Femur (tissue), 1 donor: ENCODE data around the gene SUSD3.
"Not testable (repeated sequence)": the region's sequence is repeated elsewhere in the genome, so short reads cannot be mapped to it uniquely, and the experiment has no call there.

Experiments
- DNase-seq: peaks from one replicate; pipeline ENCODE4 v3.0.0-alpha.2; 2017

Gene SUSD3

DNA sequence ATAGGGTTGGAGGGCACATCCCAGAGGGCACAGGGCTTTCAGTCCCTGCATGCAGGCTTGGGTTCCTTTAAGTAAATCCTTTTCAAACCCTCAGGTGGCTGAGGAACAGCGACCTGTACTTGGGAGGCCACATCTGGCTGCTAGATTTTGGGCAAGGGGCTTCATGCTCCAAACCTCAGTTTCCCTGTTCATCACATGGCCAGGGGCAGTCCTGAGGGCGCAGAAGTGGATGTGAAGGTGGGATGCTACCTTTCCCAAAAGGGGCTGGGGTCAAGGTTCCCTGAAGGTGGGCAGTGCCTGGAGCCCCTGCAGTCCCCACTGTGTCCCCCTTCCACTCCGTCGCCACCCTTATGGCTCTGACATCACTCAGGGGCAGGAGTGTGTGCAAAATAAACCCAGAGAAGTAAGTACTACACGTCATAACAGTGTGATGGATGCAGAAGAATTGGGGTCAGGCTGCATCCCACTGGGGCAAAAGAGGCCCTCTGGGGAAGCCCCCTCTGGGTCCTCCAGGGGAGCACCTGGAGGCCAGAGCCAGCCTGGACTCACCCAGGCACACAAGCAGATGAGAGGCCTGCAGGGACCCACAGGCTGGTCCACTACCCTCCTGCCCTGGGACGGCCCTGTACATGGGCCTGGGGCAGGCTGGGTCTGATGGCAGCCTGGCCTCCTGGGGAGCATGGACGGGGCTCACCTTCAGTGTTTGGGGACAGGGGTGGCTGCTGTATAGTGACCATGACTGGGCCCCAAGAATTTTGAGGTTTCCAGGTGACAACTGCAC, 35.6 kb downstream of the SUSD3 start:
- DNase-seq = peak; percentile 47

DNA sequence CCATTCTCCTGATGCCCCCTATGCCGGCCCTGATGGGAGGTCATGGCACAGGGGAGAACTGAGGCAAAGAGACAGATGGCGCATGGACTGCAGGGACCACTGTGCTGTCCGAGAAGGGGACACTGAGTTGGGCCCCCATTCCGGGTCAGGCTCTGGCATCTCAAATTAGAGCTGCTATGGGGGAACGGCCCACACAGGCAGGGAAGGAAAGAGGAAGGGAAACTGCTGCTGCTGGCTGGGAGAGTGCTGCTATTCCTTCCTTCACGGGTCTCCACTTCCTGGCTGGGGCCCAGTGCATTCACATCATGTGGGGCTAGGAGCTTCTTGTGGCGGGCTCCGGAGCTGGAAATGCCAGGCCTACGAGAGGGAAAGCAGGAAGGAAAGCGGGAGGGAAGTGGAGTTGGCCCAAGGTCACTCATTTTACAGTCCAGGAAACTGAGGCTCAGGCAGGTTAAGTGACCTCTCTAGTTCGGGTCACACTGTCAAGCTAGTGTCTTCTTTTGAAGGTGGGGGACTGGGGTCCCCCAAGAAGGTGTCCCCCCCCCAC, 36.2 kb downstream of the SUSD3 start:
- peak; percentile 85 for DNase-seq

DNA sequence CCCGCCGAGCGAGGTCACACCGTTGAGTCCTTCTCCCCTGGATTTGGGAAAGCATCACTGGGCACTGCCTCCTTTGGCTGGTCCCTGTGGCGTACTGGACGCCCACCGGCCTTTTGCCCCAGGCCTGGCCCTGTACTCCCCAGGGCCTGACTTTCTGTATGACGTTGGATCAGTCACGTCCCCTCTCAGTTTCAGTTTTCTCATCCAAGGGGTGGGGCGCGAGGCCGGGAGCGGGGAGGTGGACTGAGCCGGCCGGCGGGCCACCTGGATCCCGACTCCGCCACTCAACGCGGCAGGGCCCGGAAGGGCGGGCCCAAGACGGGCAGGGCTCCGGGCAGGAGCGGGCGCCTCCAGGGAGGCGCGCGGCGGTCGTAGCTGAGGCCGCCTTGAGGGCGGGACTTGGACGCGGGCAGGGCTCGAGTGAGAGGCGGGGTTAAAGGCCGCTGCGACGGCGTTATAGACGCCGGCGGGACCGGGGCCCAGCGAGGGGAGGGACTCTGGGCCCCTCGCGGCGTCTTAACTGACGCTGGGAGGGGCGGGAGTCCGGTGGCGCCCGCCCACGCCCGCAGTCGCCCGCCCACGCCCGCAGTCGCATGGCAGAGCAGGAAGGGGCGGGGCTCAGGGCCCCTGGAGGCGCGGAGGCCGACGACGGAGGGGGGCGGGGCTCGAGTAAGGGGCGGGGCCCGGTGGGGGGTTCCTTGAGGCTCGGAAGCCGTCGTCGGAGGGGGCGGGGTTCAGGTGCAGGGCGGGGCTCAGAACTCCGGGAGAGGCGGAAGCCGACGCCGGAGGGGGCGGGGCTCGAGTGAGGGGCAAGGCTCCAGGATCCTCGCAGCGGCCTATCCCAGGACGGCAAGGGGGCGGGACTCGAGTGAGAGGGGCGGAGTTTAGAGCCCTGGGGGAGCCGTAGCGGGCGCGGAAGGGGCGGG, 37.0 kb downstream of the SUSD3 start:
- DNase-seq = peak; percentile 100

DNA sequence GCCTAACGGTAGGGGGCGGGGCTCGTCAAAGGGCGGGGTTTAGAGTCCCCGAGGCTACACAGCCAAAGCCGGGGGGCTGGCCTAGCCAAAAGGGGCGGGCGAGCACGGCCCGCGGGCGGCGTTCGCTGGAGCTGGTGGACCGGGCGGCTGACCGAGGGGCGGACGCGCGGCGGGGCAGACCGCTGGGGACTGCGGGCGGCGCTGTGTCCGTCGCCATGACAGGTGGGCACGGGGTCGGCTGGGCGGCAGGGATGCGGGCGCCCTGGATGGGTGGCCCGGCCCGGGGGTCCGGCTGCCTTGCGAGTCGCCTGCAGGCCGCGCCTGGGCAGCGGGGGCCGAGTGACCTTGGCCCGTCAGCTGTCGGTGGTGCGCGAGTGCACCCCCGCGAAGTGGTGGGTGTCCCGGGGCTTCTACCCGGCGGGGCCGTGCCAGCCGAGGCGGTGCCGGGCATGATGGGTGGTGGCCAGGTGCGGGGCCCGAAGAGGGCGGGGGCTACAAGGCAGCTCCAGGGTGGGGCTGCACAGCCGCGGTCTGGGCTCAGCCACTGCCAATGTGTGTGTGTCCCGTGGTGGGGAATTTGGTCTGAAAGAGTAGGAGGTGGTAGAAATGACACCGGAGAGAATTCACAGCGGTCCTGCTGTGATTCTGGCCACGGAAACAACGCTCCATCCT, 37.8 kb downstream of the SUSD3 start, which contains the start of gene CARD19:
TSS of gene CARD19 (plus strand) at position 87 of the 672 bp plus-strand sequence. CDS start at position 216, 129 bp downstream.
- peak; percentile 83 for DNase-seq

DNA sequence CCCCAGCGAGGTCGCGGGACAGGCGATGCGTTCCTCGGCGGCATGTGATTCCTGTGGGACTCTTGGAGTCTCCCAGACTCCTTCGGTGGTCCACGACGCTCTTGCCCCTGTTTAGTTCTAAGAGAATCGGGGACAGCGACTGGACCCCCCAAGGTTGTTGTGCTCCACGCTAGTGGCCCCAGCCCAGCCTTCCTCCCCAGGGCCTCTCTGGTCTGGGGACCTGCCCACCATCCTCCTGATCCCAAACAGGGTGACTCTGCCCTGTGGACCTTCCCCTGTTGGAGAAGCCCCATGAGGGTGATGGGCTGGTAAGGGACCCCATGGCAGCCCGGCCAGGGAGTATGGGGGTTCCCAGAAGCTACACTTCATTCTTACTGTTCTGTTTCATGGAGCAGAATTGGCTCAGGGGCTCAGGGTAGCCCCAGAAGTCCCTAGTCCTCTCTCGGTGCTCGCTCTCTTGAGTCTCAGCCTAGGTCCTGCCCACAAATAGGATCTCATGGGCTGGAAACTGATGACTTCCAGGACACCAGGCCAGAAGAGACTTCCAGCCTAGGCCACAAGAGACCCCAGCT, 38.4 kb downstream of the SUSD3 start:
- DNase-seq = no peak

DNA sequence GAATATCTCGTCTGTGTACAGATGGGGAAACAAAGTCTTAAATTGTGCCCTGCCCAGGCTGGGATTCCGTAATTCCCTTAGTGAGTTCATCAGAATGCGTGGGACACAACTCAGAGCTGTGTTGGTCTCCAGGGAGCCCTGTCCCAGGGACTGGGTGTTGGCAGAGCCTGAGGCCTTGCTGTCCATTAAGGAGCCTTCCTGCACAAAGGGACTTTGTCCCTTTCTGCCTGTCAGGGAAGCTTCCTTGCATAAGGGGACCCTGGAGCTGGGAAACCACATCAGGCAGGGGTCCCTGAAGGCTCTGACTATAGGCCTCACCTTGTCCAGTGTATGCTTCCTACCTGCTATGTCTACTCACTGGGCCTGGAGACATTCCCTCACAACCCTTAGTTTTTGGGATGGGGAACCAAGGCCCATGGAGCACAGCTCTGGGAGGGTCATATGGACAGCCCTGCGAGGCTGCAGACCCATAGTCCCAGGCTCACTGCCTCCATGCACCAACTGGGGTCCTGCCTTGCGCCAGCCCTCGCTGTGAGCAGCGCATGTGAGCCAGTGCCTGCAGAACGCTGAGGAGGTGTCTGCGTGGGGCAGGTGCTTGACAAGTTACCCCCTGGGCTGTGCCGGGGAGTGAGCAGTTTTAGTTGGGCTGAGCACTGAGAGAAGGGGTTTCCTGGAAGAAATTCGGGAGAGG, 39.2 kb downstream of the SUSD3 start:
- peak; percentile 42 for DNase-seq

DNA sequence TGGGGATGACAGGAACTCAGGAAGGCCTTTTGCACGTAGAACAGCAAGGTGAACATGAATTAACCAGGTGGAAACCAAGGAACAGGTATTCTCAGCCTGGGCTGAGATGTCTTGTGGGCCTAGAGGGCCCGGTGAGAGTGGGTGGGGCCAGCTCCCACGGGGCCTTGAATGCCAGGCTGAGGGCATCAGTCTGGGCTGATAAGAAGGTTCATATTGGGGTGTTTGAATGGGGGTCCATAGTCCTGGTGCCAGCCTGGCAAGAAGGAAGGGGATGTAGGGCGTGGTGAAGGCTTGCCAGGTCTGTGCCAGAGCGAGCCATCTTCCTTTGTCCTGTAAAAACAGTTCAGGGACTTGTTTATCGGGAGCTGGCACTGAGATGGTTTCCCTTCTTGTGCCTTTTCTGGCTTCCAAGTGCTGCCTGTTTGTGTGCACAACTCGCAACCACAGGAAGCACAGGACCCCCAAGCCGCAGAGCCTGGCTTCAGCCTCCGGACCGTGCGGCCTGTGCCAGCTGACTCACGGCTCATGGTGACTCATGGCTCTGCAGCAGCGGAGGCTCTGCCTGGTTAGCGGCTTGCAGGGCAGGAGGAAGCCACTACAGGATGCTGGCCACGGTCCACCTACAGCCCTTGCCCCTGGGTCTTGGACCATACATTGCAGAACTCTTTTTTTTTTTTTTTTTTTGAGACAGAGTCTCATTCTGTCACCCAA, 39.9 kb downstream of the SUSD3 start:
- DNase-seq = peak; percentile 91

DNA sequence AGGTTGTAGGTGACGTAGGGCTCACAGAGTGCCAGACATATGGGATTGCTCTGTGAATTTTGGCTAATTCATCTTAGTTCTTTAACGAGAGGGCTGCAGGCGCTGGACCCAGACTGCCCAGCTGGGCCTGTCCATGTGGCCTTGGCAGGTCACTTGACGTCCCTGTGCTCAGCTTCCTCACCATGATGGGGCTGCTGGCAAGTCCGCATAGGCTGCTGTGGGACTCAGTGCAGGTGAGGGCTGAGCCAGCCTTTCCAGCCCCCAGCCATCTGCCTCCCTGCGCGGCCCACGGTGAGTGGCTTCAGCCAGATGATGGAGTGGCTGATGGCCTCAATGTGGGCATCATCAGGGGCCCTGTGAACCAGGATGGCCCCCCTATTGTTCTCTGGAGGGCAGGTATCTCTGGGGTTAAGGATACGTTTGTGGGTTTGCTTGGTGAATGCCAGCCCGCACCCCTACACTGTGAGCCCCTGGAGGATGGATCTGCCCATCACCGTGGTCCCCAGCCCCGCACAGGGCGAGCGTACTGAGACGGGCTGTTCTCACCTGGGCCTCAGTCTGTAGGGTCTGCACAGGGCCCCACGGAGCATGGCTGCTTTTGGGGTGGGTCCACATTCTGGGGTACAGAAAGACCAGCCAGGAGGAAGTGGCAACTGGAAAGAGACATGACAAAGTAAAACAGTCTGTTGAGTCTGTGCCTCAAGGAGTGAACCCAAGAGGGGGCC, 41.2 kb downstream of the SUSD3 start:
- peak; percentile 17 for DNase-seq

DNA sequence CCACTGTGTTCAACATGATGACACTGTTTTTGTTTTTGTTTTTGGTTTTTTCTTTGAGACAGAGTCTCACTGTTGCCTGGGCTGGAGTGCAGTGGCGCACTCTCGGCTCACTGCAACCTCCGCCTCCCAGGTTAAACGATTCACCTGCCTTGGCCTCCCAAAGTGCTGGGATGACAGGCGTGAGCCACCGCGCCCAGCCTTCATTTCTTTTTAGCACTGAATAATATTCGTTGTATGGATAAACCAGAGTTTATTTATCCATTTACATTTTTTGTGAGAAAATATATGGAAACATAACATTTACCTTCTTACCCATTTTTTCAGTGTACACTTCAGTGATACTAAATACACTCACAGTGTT, 41.8 kb downstream of the SUSD3 start:
- DNase-seq = no peak

DNA sequence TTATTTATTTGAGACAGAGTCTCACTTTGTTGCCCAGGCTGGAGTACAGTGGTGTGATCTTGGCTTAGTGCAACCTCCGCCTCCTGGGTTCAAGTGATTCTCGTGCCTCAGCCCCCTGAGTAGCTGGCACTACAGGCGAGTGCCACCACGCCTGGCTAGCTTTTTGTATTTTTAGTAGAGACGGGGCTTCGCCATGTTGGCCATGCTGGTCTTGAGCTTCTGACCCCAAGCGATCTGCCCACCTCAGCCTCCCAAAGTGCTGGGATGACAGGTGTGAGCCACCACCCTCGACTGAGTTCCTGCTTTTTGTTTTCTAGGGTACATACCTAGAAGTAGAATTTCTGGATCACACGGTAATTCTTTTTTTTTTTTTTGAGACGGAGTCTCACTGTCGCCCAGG, 42.6 kb downstream of the SUSD3 start:
- DNase-seq = not testable (repeated sequence)

DNA sequence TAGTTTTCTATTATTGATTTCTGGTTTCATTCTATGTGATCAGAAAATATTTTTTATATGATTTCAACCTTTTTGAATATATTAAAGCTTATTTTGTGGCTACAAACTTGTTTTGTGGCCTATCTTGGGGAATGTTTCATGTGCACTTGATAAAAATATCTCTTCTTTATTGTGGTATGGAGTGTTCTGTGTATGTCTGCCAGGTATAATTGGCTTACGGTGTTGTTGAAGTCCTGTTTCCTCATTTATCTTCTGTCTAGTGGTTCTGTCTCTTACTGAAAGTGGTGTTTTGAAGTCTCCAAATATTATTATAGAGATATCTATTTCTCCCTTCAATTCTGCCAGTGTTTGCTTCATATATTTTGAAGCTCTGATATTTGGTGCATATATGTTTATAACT, 47.1 kb downstream of the SUSD3 start:
- no peak for DNase-seq

DNA sequence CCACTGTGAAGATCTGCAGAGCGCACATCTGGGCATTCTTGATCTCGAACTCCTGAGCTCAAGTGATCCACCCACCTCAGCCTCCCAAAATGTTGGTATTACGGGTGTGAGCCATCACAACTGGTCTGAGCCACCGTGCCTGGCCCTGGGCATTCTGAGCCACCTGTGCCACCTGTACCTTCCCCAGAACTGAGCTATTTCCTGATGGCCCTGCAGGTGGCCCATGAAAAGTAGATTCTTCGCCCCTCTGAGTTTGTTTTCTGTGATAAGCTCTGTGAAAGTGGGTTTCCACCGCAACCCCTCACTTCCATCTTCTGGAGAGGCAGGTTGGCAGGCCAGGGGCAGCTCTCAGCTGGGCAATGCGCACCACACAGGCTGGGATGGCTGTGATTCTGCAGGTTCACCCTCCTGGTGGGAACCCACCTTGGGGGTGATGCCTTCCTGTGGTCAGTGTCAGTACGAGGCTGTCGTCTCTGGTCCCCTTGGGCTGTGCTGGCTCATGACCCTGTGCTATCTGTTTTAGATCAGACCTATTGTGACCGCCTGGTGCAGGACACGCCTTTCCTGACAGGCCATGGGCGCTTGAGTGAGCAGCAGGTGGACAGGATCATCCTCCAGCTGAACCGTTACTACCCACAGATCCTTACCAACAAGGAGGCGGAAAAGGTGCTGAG, 48.8 kb downstream of the SUSD3 start:
- no peak for DNase-seq

DNA sequence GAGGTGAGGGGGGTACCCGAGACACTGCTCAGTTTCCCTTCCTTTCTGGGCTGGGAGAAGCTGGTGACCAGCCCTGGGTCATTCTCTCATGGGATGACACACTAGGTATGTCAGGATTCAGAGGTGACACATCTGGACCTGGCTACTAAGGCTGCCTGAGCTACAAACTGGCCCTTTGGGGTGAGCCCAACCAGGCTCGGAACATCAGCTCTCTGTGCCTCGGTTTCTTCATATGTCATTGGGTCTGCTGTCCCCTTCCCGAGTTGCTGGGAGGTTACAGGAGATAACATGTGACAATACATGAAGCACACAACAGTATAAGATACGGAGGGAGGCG, 49.3 kb downstream of the SUSD3 start:
- DNase-seq = no peak

DNA sequence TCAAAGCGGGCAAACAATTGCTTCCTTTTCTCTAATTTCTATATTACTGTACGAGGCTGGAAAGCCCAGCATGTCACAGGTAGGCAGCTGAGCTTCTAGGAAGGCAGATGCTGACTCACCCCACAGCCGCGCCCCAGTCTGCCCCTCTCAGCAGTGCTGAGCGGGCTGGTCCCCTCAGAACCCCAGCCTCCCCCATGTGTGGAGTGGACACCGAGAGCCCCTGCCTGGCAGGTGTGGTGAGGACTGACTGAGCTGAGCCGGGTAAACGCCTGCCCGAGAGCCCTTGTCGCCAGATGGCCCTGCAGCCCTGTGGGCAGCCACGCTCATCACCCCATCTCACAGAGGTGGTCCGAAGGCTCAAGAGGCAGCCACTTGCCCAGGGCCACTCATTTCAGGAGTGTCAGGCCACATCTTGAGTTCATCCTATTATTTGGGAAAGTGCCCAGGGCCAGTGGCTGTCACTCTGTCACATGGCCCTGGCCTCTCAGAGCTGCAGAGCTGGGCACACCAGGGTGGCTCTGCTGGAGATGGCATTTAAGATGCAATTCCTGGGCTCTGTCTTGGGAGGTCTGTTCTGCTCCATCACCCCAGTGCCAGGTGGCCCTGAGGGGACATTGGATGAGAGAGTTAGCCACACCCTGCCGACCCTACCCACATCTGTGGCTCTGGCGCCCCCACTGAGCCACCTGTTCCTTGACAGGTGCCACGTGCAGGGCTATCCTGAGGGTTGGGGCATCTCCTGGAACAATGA, 50.0 kb downstream of the SUSD3 start:
- peak; percentile 17 for DNase-seq

DNA sequence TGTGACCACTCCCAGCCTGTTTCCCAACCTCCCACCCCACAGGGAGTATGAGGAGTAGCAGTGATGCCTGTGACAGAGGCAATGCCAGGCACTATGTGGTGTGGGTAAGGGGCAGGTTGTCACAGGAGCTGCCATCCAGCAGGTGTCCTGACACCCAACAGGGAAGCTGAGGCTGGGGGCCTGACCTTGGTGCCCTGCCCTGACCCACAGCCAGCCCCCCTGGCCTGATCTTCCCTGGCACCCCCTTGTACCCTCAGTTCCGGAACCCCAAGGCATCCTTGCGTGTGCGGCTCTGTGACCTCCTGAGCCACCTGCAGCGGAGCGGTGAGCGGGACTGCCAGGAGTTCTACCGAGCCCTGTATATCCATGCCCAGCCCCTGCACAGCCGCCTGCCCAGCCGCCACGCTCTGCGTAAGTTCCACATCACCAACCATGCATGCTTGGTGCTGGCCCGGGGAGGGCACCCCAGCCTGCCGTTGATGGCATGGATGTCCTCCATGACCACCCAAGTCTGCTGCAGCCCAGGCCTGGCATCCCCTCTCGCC, 51.9 kb downstream of the SUSD3 start:
- DNase-seq = no peak

DNA sequence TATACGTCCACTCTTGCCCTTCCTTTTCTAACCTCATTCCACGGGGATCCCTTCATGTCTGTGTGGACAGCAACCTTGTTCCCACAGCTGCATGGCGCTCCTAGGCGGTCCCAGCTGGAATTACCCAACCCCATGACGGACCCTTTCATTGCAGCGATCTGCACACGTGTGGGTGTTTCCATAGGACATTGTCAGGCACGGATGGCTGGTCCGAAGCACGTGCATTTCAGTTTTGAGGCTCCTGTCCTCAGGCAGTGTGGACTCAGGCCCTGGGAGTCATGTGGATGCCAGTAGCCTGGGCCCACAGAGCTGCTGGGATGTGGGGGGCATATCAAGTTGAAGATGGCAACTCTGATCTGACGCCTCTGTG, 52.5 kb downstream of the SUSD3 start:
- no peak for DNase-seq

DNA sequence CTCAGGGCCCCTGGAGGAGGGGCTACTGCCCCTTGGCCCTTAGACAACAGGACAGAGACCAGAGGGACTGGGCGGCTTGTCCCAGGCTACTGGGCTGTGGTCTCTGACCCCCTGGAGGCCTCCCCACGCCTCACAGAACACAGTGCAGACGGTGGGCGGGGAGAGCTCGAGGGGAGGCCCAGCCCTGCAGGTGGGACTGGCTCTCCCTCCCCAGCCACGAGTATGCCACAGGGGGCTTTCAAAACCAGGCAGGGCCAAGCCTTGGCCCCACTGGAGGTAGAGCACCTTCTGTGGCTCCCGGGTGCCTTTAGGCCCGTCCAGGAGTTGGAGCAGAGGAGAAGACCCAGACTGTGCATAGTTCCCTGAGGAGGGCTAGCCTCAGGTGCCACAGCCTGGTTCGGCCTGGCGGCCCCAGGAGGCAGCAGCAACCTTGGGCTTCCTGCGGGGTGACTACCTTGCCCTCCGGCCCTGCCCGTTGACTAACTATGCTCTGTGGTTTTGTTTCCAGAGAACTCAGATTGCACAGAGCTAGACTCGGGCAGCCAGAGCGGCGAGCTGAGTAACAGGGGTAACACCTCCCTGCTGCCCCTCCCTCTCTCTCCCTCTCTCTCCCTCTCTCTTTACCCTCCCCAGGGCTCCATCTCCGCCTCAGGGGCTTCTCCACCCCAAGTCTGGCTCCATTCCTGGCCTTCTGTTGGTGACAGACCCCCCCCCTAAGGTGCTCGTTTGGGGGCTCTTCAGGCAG, 53.0 kb downstream of the SUSD3 start:
- DNase-seq = peak; percentile 33

DNA sequence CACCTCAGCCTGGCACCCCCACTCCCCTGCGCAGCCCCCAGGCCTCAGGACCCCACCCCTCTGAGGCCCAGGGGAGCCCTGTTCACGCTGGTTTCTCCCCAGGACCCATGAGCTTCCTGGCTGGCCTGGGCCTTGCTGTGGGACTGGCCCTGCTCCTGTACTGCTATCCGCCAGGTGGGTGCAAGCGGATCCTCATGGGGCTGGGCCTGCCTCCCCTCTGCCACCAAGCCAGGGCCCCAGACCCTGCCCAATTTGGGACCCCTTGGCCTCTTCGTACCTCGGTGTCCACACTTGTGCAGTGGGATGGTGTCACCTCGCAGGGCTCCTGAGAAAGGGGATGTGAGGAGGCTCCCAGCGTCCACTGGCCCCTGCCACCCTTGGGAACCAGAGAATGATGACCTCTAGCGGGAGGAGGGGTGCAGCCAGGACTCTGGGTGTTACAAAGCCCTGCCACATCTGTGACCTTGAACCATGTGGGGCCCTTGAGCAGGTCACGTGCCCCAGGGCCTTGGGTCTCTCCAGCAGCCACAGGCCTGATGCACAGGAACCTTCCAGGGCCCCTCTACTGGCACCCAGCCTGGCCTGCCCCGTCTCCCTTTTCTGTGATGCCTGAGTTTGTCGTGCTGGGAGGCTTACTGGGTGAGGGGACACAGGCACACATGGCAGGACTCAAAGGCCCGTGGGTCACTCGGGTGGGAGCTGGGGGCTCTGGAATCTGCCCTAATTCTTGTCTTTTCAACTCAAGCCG, 53.8 kb downstream of the SUSD3 start:
- DNase-seq = peak; percentile 20
